ENCODE results near the gene KIAA0513.

GRCh38 chr16:85068746-85069145 lies 41.2 kb downstream of the KIAA0513 start:
- no peak for TF ChIP-seq CTCF (IDR thresholded peaks at IDR 0.05; ENCODE audit: insufficient read depth, low read length, poor library complexity, severe bottlenecking)
- no peak for TF ChIP-seq EZH2phosphoT487 (conservative IDR thresholded peaks at IDR 0.05; ENCODE audit: low read length)
